Esophagus squamous epithelium (tissue), 5 donors: ENCODE data around the gene PSMB10. TPM values are rescaled to one million over a fixed set of nuclear protein-coding genes. Genes with fewer than 3 reads are reported as not detected.

Experiments used
- DNase-seq: peaks from one replicate; lab custom pipeline; 2025; lab: John Stamatoyannopoulos, UW
- H3K27ac ChIP-seq, 4 donors: fragments of 200-600 bp; sonication (generic); one replicate each; pipeline ENCODE4 v1.5.1; 2016 to 2019; ENCODE audit warnings: mild to moderate bottlenecking in 1 of 4
- H3K27me3 ChIP-seq, 4 donors: fragments of 200-600 bp; sonication (generic); 1 replicate in 3 of 4; 2 replicates in 1 of 4; pipeline versions ENCODE4 v1.5.1 to v1.6.0; 2017 to 2021; ENCODE audit warnings: antibody characterized with exemption in 1 of 4
- H3K36me3 ChIP-seq, 3 donors: fragments of 200-600 bp; sonication (generic); one replicate each; pipeline ENCODE4 v1.5.1; 2016 to 2019
- H3K4me1 ChIP-seq, 3 donors: fragments of 200-600 bp; sonication (generic); one replicate each; pipeline ENCODE4 v1.5.1; 2017 to 2019
- H3K4me3 ChIP-seq, 4 donors: fragments of 200-600 bp; sonication (generic); 1 replicate in 3 of 4; 2 replicates in 1 of 4; pipeline ENCODE4 v1.5.1; 2016 to 2019; ENCODE audit warnings: mild to moderate bottlenecking in 2 of 4, moderate library complexity in 1 of 4
- H3K9me3 ChIP-seq, 3 donors: fragments of 200-600 bp; sonication (generic); one replicate each; pipeline ENCODE4 v1.5.1; 2016 to 2019
- POLR2A ChIP-seq, 4 donors: fragments of 450-650 bp; IDR thresholded peaks; one replicate each; pipeline ENCODE4 v1.6.1; 2017; ENCODE audit warnings: antibody characterized with exemption in 4 of 4, mild to moderate bottlenecking in 4 of 4, moderate library complexity in 3 of 4
- WGBS, 2 donors: methylation state at CpG; one replicate each; pipeline ENCODE4 v1.1.5; 2018; 5-methylcytosine and 5-hydroxymethylcytosine counted together
- intact Hi-C: fragments of 100-400 bp; cut with DNase I; formaldehyde crosslinking; loops from one replicate; pipeline ENCODE4 v1.15.0; 2022
- total RNA-seq, 4 donors: library from RNA; depleted of rRNA; stranded (reverse); fragments of >200 nt; gene quantifications; one replicate each; pipeline ENCODE4 v1.1.0, GENCODE V29; 2016
- TF ChIP-seq, protein P1 (sequence below), 6 experiments: fragments of 450-650 bp in 4 of 6; fragments of 200-600 bp in 2 of 6; sonication (generic) in 2 of 6; IDR thresholded peaks; one replicate each; pipeline ENCODE4 v1.5.1; 2016 to 2019; ENCODE audit warnings: antibody characterized with exemption in 6 of 6, mild to moderate bottlenecking in 4 of 6, moderate library complexity in 4 of 6
- donor health status: DM: yes; HTN: yes; CAD: no.

Gene PSMB10
- total RNA-seq, 4 donors from 2014 or later, result 20.7 to 28.4 (median 25.3) TPM

- TF ChIP-seq, protein P1, sequence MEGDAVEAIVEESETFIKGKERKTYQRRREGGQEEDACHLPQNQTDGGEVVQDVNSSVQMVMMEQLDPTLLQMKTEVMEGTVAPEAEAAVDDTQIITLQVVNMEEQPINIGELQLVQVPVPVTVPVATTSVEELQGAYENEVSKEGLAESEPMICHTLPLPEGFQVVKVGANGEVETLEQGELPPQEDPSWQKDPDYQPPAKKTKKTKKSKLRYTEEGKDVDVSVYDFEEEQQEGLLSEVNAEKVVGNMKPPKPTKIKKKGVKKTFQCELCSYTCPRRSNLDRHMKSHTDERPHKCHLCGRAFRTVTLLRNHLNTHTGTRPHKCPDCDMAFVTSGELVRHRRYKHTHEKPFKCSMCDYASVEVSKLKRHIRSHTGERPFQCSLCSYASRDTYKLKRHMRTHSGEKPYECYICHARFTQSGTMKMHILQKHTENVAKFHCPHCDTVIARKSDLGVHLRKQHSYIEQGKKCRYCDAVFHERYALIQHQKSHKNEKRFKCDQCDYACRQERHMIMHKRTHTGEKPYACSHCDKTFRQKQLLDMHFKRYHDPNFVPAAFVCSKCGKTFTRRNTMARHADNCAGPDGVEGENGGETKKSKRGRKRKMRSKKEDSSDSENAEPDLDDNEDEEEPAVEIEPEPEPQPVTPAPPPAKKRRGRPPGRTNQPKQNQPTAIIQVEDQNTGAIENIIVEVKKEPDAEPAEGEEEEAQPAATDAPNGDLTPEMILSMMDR (IDR thresholded peaks at IDR 0.05), result no peak
- Histone ChIP-seq H3K27ac (peak overlapping the region in 1 of 4 donors; percentile 21), H3K36me3 (peaks cover 0 to 45% (median 0%) of the 10 kb centered on the region in 3 donors), H3K9me3 (no peaks in the 10 kb centered on the region), H3K4me1 (peaks cover 0 to 12% (median 6%) of the 10 kb centered on the region in 3 donors), H3K27me3 (no peaks in the 10 kb centered on the region), H3K4me3 (no peak overlapping the region)
- WGBS, 2 donors, result 83 to 88% methylated on average over 3 to 4 of the region's 4 CpGs
- intact Hi-C loops, result no loop called here
- no peak for DNase-seq
Measured at GRCh38 chr16:67902831-67903230, 33.8 kb downstream of the PSMB10 start.

DNA sequence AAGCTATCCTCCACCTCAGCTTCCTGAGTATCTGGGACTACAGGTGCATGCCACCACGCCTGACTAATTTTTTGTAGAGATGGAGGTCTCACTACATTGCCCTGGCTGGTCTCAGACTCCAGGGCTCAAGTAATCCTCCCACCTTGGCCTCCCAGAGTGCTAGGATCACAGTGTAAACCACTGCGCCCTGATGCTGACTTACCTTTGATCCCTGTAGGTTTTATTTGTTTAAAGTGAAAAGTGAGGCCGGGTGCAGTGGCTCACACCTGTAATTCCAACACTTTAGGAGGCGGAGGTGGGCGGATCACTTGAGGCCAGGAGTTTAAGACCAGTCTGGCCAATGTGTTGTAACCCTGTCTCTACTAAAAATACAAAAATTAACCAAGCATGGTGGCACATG, 34.9 kb downstream of the PSMB10 start:
- TF ChIP-seq, protein P1 (IDR thresholded peaks at IDR 0.05), result no peak
- no peak for TF ChIP-seq POLR2A (IDR thresholded peaks at IDR 0.05)
- Histone ChIP-seq H3K4me1 (peaks cover 11 to 23% (median 17%) of the 10 kb centered on the region in 3 donors), H3K9me3 (no peaks in the 10 kb centered on the region), H3K36me3 (peaks cover 0 to 45% (median 0%) of the 10 kb centered on the region in 3 donors), H3K4me3 (no peak overlapping the region), H3K27ac (no peak overlapping the region), H3K27me3 (no peaks in the 10 kb centered on the region)
- intact Hi-C loops, result no loop called here
- WGBS, 2 donors, result 93 to 96% methylated on average over 3 to 5 of the region's 5 CpGs
- DNase-seq, result no peak

GRCh38 chr16:67897231-67897630, 39.4 kb downstream of the PSMB10 start:
- TF ChIP-seq, protein P1 (IDR thresholded peaks at IDR 0.05), result no peak
- no peak for TF ChIP-seq POLR2A (IDR thresholded peaks at IDR 0.05)
- Histone ChIP-seq H3K36me3 (peaks cover 0 to 16% (median 0%) of the 10 kb centered on the region in 3 donors), H3K4me1 (peaks cover 25 to 63% (median 48%) of the 10 kb centered on the region in 3 donors), H3K27me3 (no peaks in the 10 kb centered on the region), H3K4me3 (no peak overlapping the region), H3K9me3 (no peaks in the 10 kb centered on the region), H3K27ac (peak overlapping the region in 2 of 4 donors; percentile 47 to 62)
- DNase-seq, result no peak
- 63 to 78% methylated on average over 3 of the region's 3 CpGs for WGBS, 2 donors
- intact Hi-C loops, result no loop called here

GRCh38 chr16:67893743-67894399, 42.8 kb downstream of the PSMB10 start:
- H3K4me3 ChIP-seq, result peak overlapping the region; percentile 76 to 99 (median 95)
- 21% methylated on average over 10 to 11 of the region's 14 CpGs for WGBS, 2 donors
- no peak for TF ChIP-seq POLR2A (IDR thresholded peaks at IDR 0.05)
- TF ChIP-seq, protein P1 (IDR thresholded peaks at IDR 0.05), result no peak
- no peaks in the 10 kb centered on the region for H3K9me3 ChIP-seq
- intact Hi-C loops, result no loop called here
- no peaks in the 10 kb centered on the region for H3K36me3 ChIP-seq
- H3K27ac ChIP-seq, result peak overlapping the region; percentile 93 to 99 (median 98)
- DNase-seq, result no peak
- peaks cover 25 to 63% (median 50%) of the 10 kb centered on the region in 3 donors for H3K4me1 ChIP-seq
- H3K27me3 ChIP-seq, result no peaks in the 10 kb centered on the region

DNA sequence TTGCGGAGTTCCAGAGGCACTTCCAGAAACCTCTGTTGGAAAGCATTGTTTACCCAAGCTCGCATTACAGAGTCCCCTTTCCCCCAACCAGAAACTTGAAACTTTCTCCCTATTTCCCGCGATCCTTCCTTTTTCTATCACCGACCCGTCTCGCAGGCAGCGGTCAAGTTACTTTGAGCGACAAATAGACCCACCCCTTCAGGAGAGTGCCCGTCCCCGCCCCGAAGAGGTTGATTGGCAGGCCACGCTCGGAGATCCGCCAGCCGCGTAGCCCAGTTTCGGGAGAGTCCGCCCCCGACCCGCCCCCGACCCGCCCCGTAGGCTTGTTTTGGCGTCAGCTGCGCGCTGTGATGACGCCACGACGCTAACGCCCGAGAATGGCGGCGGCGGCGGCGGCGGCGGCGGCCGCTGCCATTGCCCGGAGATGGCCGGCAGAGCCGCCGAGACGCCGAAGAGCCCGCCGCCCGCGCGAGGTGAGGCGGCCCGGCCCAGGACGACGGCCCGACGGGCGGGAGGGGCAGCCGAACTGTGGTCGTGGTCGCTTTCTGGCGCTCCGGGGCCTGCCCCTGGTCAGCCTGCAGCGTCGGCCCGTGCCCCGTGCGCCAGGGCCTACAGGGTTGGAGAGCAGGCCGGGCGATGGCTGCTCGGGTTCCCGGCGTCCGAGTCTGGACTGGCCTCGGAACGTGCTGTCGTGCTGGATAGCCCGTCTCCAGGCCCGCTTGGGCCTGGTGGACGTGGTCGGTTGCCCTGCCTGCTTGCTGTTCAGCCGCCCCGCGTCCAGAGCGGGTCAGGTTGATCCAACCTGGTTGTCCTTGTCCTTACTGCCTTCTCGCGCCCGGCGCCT, 43.5 kb downstream of the PSMB10 start, which contains the start of gene PSKH1:
Gene PSKH1 (plus strand): TSS at position 356 of the 844 bp plus-strand sequence. CDS start 15,496 bp downstream, outside the sequence.
- H3K9me3 ChIP-seq, result no peaks in the 10 kb centered on the region
- H3K27ac ChIP-seq, result peak within 1 kb of the TSS; percentile 93 to 99 (median 98)
- TF ChIP-seq, protein P1 (IDR thresholded peaks at IDR 0.05), result no peak
- TF ChIP-seq POLR2A (IDR thresholded peaks at IDR 0.05), result peak in 3 of 4 donors; percentile 58 to 90 (median 82)
- H3K27me3 ChIP-seq, result no peaks in the 10 kb centered on the region
- intact Hi-C loops, result no loop called here
- H3K36me3 ChIP-seq, result no peaks in the 10 kb centered on the region
- peaks cover 25 to 56% (median 47%) of the 10 kb centered on the region in 3 donors for H3K4me1 ChIP-seq
- peak; percentile 80 for DNase-seq
- WGBS, 2 donors, result 0 to 2% methylated on average over 10 to 13 of the region's 90 CpGs
- H3K4me3 ChIP-seq, result peak within 1 kb of the TSS; percentile 76 to 99 (median 95)
